ENCODE measurements around the gene IBTK. TPM values are rescaled to one million over a fixed set of nuclear protein-coding genes. Genes with fewer than 3 reads are reported as not detected.
"Not testable (repeated sequence)": the region's sequence is repeated elsewhere in the genome, so short reads cannot be mapped to it uniquely, and the experiment has no call there.

Gene IBTK
- polyA plus RNA-seq, 2 of the 4 experiments (the other 2 are of a cell fraction): 34.2 to 87.3 TPM

- FAIRE-seq; POLR2A ChIA-PET; H3K9me3 ChIP-seq; H3K4me2 ChIP-seq; H3K4me3 ChIP-seq; H3K4me1 ChIP-seq; DNase-seq (ENCODE audit: low read depth in 1 of 2, low spot score in 1 of 2); ATAC-seq; H3K27ac ChIP-seq: not testable (repeated sequence)
- 92% methylated on average over 5 of the region's 5 CpGs for WGBS (ENCODE audit: missing lambda C conversion rate)
- CTCF ChIA-PET: interaction anchor here (0.6 to 6.5 kb wide), 5 partner anchors 16 to 811 kb away, joined by 3 to 46 read pairs (median 8); partner anchors contain the start of gene UBE3D
- peak; percentile 64 for TF ChIP-seq ZC3H11A (IDR thresholded peaks at IDR 0.05)
These were observed 7.2 kb upstream of the IBTK start for GRCh38 chr6:82254722-82255121.

DNA sequence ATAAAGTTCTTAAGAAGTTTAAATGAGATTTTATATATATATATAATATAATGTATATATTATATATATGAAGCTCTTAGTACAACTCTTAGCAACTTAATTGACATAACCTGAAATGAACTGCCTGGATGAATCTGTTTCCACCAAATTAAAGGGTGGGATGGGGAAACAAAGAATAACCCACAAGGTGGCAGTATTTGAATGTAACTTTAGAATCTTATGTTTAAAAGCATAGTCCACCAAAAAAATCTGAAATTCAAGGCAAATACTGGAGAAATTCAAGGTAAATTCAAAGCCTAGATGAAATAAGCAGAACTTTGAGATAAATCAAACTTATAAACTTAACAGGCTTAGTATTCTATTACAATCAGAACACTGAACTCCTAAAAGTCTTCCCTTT is 4.4 kb upstream of the IBTK start:
- no peak for FAIRE-seq
- DNase-seq (ENCODE audit: low read depth in 1 of 2, low spot score in 1 of 2): peak; percentile 32 to 35
- peaks cover 11% of the 10 kb centered on the region for H3K4me1 ChIP-seq
- ChIA-PET POLR2A (no interaction called here), CTCF (interaction anchor here (1.0 to 6.5 kb wide), 12 partner anchors 8 to 814 kb away, joined by 3 to 46 read pairs (median 5); partner anchors contain the start of gene UBE3D)
- no peak for ATAC-seq
- H3K4me3 ChIP-seq: no peak overlapping the region
- H3K9me3 ChIP-seq: no peaks in the 10 kb centered on the region
- no peak for TF ChIP-seq JUN (IDR thresholded peaks at IDR 0.05)
- TF ChIP-seq RAD21 (conservative IDR thresholded peaks at IDR 0.05 in 1 of 2, IDR thresholded peaks at IDR 0.05 in 1 of 2): peak; percentile 65 to 76
- TF ChIP-seq POLR2A (IDR thresholded peaks at IDR 0.05; ENCODE audit: low read length): no peak
- no peak for TF ChIP-seq ZC3H11A (IDR thresholded peaks at IDR 0.05)
- peak; percentile 62 for TF ChIP-seq SMC3 (IDR thresholded peaks at IDR 0.05)
- TF ChIP-seq TFCP2L1 (CRISPR knock-in tag; IDR thresholded peaks at IDR 0.05): no peak
- TF ChIP-seq GATA3 (IDR thresholded peaks at IDR 0.05; ENCODE audit: borderline replicate concordance): no peak
- TF ChIP-seq BHLHE40 (IDR thresholded peaks at IDR 0.05; ENCODE audit: low read depth, low read length): no peak
- peak; percentile 66 for TF ChIP-seq CTCF (IDR thresholded peaks at IDR 0.05)
- TF ChIP-seq, protein P1, sequence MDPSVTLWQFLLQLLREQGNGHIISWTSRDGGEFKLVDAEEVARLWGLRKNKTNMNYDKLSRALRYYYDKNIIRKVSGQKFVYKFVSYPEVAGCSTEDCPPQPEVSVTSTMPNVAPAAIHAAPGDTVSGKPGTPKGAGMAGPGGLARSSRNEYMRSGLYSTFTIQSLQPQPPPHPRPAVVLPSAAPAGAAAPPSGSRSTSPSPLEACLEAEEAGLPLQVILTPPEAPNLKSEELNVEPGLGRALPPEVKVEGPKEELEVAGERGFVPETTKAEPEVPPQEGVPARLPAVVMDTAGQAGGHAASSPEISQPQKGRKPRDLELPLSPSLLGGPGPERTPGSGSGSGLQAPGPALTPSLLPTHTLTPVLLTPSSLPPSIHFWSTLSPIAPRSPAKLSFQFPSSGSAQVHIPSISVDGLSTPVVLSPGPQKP (IDR thresholded peaks at IDR 0.05; ENCODE audit: low read depth, low read length): no peak
- H3K27ac ChIP-seq: no peak overlapping the region
- H3K4me2 ChIP-seq: no peak overlapping the region

- H3K4me3 ChIP-seq: peak overlapping the region; percentile 36; the same call in 2 of the 3 replicates
- TF ChIP-seq NR3C1 (IDR thresholded peaks at IDR 0.05) (no peak), ESRRA (IDR thresholded peaks at IDR 0.05; ENCODE audit: borderline replicate concordance, low read length) (no peak), HOXA7 (CRISPR knock-in tag; IDR thresholded peaks at IDR 0.05) (no peak), POLR2A (IDR thresholded peaks at IDR 0.05; ENCODE audit: low read length) (no peak), RCOR1 (IDR thresholded peaks at IDR 0.05; ENCODE audit: low read depth, low read length) (no peak), E2F6 (IDR thresholded peaks at IDR 0.05; ENCODE audit: borderline replicate concordance, low read depth) (no peak), BHLHE40 (IDR thresholded peaks at IDR 0.05; ENCODE audit: low read depth, low read length) (no peak), KDM5A (IDR thresholded peaks at IDR 0.05) (no peak), ZFP36 (IDR thresholded peaks at IDR 0.05; ENCODE audit: borderline replicate concordance, partially characterized antibody) (no peak), RNF2 (IDR thresholded peaks at IDR 0.05; ENCODE audit: borderline replicate concordance, low read depth) (no peak), NPAS2 (CRISPR knock-in tag; IDR thresholded peaks at IDR 0.05; ENCODE audit: borderline replicate concordance) (no peak), SREBF2 (IDR thresholded peaks at IDR 0.05) (no peak), MYC (IDR thresholded peaks at IDR 0.05; ENCODE audit: borderline replicate concordance, low read length) (no peak)
- TF ChIP-seq, protein P2, sequence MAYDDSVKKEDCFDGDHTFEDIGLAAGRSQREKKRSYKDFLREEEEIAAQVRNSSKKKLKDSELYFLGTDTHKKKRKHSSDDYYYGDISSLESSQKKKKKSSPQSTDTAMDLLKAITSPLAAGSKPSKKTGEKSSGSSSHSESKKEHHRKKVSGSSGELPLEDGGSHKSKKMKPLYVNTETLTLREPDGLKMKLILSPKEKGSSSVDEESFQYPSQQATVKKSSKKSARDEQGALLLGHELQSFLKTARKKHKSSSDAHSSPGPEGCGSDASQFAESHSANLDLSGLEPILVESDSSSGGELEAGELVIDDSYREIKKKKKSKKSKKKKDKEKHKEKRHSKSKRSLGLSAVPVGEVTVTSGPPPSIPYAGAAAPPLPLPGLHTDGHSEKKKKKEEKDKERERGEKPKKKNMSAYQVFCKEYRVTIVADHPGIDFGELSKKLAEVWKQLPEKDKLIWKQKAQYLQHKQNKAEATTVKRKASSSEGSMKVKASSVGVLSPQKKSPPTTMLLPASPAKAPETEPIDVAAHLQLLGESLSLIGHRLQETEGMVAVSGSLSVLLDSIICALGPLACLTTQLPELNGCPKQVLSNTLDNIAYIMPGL (CRISPR knock-in tag; IDR thresholded peaks at IDR 0.05; ENCODE audit: borderline replicate concordance): no peak
- TF ChIP-seq, protein P3, sequence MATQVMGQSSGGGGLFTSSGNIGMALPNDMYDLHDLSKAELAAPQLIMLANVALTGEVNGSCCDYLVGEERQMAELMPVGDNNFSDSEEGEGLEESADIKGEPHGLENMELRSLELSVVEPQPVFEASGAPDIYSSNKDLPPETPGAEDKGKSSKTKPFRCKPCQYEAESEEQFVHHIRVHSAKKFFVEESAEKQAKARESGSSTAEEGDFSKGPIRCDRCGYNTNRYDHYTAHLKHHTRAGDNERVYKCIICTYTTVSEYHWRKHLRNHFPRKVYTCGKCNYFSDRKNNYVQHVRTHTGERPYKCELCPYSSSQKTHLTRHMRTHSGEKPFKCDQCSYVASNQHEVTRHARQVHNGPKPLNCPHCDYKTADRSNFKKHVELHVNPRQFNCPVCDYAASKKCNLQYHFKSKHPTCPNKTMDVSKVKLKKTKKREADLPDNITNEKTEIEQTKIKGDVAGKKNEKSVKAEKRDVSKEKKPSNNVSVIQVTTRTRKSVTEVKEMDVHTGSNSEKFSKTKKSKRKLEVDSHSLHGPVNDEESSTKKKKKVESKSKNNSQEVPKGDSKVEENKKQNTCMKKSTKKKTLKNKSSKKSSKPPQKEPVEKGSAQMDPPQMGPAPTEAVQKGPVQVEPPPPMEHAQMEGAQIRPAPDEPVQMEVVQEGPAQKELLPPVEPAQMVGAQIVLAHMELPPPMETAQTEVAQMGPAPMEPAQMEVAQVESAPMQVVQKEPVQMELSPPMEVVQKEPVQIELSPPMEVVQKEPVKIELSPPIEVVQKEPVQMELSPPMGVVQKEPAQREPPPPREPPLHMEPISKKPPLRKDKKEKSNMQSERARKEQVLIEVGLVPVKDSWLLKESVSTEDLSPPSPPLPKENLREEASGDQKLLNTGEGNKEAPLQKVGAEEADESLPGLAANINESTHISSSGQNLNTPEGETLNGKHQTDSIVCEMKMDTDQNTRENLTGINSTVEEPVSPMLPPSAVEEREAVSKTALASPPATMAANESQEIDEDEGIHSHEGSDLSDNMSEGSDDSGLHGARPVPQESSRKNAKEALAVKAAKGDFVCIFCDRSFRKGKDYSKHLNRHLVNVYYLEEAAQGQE (IDR thresholded peaks at IDR 0.05): no peak
These were observed 2.1 kb upstream of the IBTK start for GRCh38 chr6:82249381-82250253.

More at GRCh38 chr6:82249381-82250253, 2.1 kb upstream of the IBTK start:
- POLR2A ChIA-PET: no interaction called here
- Histone ChIP-seq H3K27ac (peak overlapping the region; percentile 94 to 99), H3K9me3 (no peaks in the 10 kb centered on the region), H3K4me1 (peaks cover 26% of the 10 kb centered on the region), H3K4me2 (peak overlapping the region; percentile 77)
- DNase-seq (ENCODE audit: low read depth in 1 of 2, low spot score in 1 of 2) (no peak), FAIRE-seq (no peak), ATAC-seq (no peak)
- 83% methylated on average over 12 of the region's 12 CpGs for WGBS (ENCODE audit: missing lambda C conversion rate)
- CTCF ChIA-PET: interaction anchor here (0.9 to 3.6 kb wide), 7 partner anchors 11 to 818 kb away, joined by 3 to 12 read pairs (median 5); partner anchors contain the start of genes DOP1A and UBE3D
